Measurements from ENCODE around the gene MAST4.

Gene MAST4

DNA sequence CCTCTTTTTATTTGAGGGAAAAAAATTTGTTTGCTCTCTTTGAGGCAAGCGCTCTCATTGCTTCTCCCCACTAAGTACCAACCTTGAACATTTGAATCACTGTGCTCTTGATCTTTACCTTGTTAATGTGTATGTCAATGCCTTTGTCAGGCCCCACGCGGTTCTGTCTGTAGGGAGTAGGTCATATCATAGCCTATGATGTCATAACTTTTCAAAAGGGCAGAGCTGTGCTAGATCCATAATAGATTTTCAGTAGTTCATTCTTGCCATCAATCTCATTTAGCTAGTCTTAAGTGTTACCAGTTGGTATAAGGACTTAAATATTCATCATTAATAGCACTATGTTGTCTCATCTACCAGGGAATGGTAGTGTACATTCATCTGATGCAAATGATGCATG lies 56.6 kb downstream of the MAST4 start:
- Mint-ChIP-seq H3K4me1 (no peaks in the 10 kb centered on the region), H3K9me3 (no peaks in the 10 kb centered on the region), H3K4me3 (no peak overlapping the region), H3K36me3 (no peaks in the 10 kb centered on the region), H3K27ac (no peak overlapping the region)
- ATAC-seq (no peak), DNase-seq (ENCODE audit: low spot score in 2 of 2) (no peak)

DNA sequence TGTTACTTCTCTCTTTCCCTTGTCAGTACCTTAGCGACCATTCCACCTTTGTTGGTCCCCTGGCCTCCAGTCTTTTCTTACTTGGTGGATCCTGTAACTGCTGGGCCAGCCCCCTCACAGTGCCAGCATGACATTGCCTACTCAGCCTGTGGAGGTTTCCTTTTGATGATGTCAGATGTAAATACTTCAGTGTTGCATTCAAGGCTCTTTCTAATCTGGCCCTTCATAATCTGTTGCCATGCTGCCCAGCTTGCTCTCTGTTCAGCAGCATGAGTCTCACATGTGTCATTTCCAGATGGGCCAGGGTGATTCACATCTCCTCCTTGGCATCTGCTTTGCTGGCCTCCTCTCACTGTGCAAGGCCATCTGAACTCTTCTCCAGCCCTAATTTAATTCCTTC lies 57.1 kb downstream of the MAST4 start:
- no peaks in the 10 kb centered on the region for H3K36me3 Mint-ChIP-seq
- peak; percentile 70 for ATAC-seq
- H3K4me3 Mint-ChIP-seq: no peak overlapping the region
- no peak for DNase-seq (ENCODE audit: low spot score in 2 of 2)
- no peaks in the 10 kb centered on the region for H3K4me1 Mint-ChIP-seq
- H3K27ac Mint-ChIP-seq: no peak overlapping the region
- no peaks in the 10 kb centered on the region for H3K9me3 Mint-ChIP-seq

DNA sequence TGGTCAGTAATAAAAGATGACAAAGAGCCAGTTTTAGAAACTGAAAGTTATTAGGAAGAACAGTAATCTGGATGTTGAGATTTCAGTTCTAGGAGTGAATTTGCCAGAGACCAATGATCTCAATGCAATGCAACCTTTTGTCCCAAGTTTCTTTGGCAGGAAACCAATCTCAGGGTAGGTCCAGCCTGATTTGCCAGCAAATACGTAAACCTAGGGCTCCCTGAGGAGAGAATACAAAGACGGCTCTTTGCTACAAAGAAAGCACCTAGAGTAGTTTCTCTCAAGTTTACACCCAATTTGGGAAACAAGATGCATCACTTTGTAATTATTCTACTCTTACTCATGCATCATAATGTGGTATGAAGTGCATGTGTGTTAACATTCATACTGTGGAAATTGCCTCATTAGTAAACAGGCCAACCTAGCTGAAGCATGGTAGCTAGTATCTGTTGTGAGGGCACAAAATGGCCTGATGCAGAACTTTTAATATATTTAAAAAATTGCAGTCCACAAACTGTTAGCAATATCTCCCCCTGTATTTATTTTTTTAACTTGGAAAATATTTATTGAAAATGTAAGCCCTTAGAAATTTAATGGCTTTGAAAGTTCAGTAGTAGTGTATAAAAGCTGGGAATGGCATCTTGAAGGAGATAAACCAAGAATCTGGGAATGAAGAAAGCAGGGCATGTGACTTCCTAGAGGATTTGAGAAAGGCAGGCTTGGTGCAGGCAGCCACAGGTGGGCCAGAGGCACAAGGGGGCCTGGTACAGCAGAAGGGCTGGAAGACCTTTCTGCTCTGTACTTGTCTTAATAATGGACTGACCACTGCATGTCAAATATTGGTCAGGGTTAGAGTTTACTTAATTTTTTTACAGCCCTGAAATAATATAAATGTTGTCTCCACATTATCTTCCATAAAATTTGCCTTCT lies 59.5 kb downstream of the MAST4 start:
- Mint-ChIP-seq H3K36me3 (no peaks in the 10 kb centered on the region), H3K4me3 (no peak overlapping the region), H3K9me3 (no peaks in the 10 kb centered on the region), H3K27ac (no peak overlapping the region), H3K4me1 (no peaks in the 10 kb centered on the region)
- no peak for ATAC-seq
- DNase-seq (ENCODE audit: low spot score in 2 of 2): no peak

DNA sequence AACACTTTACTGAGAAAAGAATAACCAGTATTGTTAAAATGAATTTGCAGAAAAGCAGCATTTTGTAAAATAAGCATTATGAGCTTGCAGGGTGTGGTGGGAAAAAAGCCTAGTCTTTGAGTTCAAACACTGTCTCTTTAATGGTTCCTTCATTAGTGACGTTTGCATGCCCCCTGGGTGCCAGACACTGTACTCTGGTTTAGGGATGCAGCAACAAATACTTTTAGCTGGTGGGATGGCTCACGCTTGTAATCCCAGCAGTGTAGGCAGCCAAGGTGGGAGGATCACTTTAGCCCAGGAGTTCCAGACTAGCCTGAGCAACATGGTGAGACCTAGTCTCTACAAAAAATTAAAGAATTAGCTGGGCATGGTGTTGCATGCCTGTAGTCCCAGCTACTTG lies 62.3 kb downstream of the MAST4 start:
- ATAC-seq: no peak
- Mint-ChIP-seq H3K9me3 (no peaks in the 10 kb centered on the region), H3K4me3 (no peak overlapping the region), H3K4me1 (no peaks in the 10 kb centered on the region), H3K36me3 (no peaks in the 10 kb centered on the region), H3K27ac (no peak overlapping the region)
- DNase-seq (ENCODE audit: low spot score in 2 of 2): no peak

GRCh38 chr5:66659780-66660179 lies 63.6 kb downstream of the MAST4 start:
- Mint-ChIP-seq H3K4me1 (no peaks in the 10 kb centered on the region), H3K9me3 (no peaks in the 10 kb centered on the region), H3K36me3 (no peaks in the 10 kb centered on the region), H3K4me3 (no peak overlapping the region), H3K27ac (no peak overlapping the region)
- DNase-seq (ENCODE audit: low spot score in 2 of 2): no peak
- no peak for ATAC-seq

DNA sequence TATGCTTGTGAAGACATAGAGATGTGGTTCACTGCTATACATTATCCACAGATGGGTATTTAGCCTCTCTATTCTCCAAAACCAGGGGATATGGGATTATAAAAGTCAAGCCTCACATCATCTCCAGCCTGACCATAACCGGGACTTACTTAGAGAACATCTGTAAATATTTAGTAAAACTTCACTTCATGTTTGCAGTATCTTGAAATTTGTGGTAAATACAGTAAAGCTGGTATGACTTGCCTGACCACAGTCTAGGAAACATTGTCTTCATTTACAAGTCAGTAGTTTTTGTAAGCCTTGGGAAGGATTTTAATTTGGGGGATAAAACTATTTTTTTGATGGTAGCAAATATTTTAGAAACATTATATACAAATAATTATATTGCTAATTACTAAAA lies 64.2 kb downstream of the MAST4 start:
- Mint-ChIP-seq H3K4me1 (no peaks in the 10 kb centered on the region), H3K27ac (no peak overlapping the region), H3K4me3 (no peak overlapping the region), H3K9me3 (no peaks in the 10 kb centered on the region), H3K36me3 (no peaks in the 10 kb centered on the region)
- no peak for DNase-seq (ENCODE audit: low spot score in 2 of 2)
- ATAC-seq: no peak

DNA sequence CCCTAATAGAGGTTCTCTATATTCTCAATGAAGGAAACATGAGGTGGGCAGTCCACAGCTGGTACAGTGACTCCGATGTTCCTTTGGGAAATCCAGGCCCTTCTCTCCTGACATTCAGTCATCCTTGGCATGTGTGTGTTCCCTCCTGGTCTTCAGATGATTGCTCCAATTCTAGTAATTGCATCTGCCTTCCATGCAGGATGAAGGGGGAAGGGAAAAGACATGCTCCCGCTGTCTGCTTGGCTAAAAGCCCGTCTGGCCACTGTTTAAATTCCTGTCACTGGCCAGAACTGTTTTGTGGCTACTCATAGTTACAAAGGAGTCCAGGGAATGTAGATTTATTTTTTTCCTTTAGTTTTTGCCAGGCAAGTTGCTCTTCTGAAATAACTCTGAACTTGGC lies 65.0 kb downstream of the MAST4 start:
- no peaks in the 10 kb centered on the region for H3K36me3 Mint-ChIP-seq
- DNase-seq (ENCODE audit: low spot score in 2 of 2) (no peak), ATAC-seq (no peak)
- H3K27ac Mint-ChIP-seq: no peak overlapping the region
- no peaks in the 10 kb centered on the region for H3K9me3 Mint-ChIP-seq
- no peak overlapping the region for H3K4me3 Mint-ChIP-seq
- H3K4me1 Mint-ChIP-seq: no peaks in the 10 kb centered on the region

DNA sequence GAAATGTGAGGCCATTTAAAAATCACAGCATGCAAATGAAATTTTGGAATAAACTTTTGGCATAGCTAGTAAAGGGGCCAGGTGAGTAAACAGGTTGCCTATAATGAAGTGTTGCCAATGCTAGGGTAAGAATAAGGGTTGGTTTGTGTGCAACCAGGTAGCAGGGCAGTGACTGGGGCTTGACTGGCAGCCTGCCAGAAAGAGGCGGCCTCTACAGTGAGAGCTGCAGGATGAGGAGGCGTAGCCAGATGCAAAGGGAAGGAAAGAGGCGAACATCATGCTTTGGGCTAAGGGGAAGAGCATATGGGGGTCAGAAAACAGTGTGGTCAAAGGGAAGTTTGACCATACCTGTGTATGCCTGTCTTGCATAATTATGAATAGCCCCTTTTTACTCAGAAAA lies 70.6 kb downstream of the MAST4 start:
- Mint-ChIP-seq H3K4me3 (no peak overlapping the region), H3K27ac (no peak overlapping the region), H3K4me1 (no peaks in the 10 kb centered on the region), H3K9me3 (no peaks in the 10 kb centered on the region), H3K36me3 (no peaks in the 10 kb centered on the region)
- ATAC-seq (no peak), DNase-seq (ENCODE audit: low spot score in 2 of 2) (no peak)

GRCh38 chr5:66669086-66669861 lies 73.1 kb downstream of the MAST4 start:
- Mint-ChIP-seq H3K4me1 (no peaks in the 10 kb centered on the region), H3K9me3 (no peaks in the 10 kb centered on the region), H3K36me3 (no peaks in the 10 kb centered on the region), H3K27ac (no peak overlapping the region), H3K4me3 (no peak overlapping the region)
- ATAC-seq: peak; percentile 13
- DNase-seq (ENCODE audit: low spot score in 2 of 2): no peak

DNA sequence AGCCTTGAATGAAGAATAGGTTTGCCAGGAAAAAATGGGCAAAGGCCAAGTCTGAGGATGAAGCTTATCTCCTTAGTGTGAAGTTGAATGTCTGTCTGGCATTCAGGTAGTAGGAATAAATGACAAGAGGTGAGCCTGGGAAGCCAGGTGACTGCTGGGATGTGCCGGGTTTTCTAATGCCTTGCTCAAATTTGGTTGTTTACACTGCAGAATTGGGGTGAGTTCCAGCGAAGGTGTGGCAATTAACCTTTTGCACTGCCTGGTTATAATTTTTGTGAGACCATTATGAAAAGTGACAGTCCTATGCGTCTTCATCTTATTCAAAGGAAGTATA lies 73.6 kb downstream of the MAST4 start:
- Mint-ChIP-seq H3K27ac (no peak overlapping the region), H3K4me3 (no peak overlapping the region), H3K9me3 (no peaks in the 10 kb centered on the region), H3K36me3 (no peaks in the 10 kb centered on the region), H3K4me1 (no peaks in the 10 kb centered on the region)
- no peak for DNase-seq (ENCODE audit: low spot score in 2 of 2)
- ATAC-seq: no peak

DNA sequence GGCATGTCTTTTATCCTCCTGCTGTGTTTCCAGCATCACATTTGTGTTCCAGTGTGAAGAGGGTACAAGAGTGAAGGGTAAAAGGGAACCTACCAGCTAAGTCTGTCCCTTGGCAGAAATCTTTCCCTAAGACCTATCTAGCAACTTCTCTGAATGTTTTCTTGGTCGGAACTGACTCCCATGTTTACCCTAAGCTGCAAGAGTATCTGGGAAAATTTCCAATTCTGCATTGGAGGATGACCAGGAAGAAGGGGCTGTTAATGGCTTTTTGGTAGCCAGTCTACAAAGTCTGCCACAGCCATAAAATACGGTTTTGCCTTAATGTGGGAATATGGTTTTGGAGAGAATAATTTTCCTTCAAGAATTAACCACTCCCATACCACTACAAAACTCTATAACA lies 75.1 kb downstream of the MAST4 start:
- DNase-seq (ENCODE audit: low spot score in 2 of 2) (no peak), ATAC-seq (no peak)
- H3K4me1 Mint-ChIP-seq: no peaks in the 10 kb centered on the region
- no peaks in the 10 kb centered on the region for H3K36me3 Mint-ChIP-seq
- no peaks in the 10 kb centered on the region for H3K9me3 Mint-ChIP-seq
- H3K27ac Mint-ChIP-seq: no peak overlapping the region
- no peak overlapping the region for H3K4me3 Mint-ChIP-seq

GRCh38 chr5:66674802-66675201 lies 78.6 kb downstream of the MAST4 start:
- DNase-seq (ENCODE audit: low spot score in 2 of 2) (no peak), ATAC-seq (no peak)
- H3K4me3 Mint-ChIP-seq: no peak overlapping the region
- H3K4me1 Mint-ChIP-seq: no peaks in the 10 kb centered on the region
- no peaks in the 10 kb centered on the region for H3K9me3 Mint-ChIP-seq
- H3K36me3 Mint-ChIP-seq: no peaks in the 10 kb centered on the region
- no peak overlapping the region for H3K27ac Mint-ChIP-seq

DNA sequence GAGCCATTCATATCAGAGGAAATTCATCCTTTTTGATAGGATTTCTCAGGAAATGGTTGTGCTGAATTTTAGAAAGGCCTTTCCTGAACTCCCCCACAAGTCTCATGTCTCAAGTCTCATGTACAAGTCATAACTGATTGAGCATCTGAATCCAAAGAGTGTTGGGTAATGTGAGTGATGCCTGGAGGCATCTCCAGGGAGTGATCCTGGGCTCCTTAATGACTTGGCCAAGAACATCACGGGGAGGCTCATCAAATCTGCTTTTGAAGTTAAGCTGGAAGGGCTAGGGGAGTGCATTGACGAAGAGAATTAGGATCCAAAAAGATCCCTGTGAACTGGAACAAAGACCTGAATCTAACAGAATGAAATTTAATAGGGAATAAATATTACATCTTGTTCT lies 79.2 kb downstream of the MAST4 start:
- Mint-ChIP-seq H3K27ac (no peak overlapping the region), H3K4me3 (no peak overlapping the region), H3K36me3 (no peaks in the 10 kb centered on the region), H3K9me3 (no peaks in the 10 kb centered on the region), H3K4me1 (no peaks in the 10 kb centered on the region)
- DNase-seq (ENCODE audit: low spot score in 2 of 2): no peak
- no peak for ATAC-seq

DNA sequence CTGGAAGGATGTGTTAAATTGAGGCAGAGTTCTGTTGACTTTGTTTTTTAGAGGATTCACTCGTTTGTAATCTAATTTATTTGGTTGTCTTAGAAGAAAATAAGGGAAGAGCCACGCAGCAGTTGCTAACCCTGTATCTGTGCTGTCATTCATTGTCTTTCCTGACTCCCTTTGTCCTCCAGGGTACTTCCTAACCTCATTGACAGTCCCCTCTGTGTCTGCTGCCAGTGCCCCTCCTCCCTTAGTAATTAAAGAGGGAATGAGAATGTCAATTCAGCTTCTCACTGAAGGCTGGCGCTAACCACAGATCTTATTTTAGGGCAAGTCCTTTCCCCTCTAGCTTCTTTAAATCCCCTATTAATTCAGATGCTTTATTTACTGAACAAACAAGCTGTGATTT lies 84.0 kb downstream of the MAST4 start:
- Mint-ChIP-seq H3K4me3 (no peak overlapping the region), H3K9me3 (no peaks in the 10 kb centered on the region), H3K27ac (no peak overlapping the region), H3K4me1 (no peaks in the 10 kb centered on the region), H3K36me3 (no peaks in the 10 kb centered on the region)
- ATAC-seq (no peak), DNase-seq (ENCODE audit: low spot score in 2 of 2) (no peak)

DNA sequence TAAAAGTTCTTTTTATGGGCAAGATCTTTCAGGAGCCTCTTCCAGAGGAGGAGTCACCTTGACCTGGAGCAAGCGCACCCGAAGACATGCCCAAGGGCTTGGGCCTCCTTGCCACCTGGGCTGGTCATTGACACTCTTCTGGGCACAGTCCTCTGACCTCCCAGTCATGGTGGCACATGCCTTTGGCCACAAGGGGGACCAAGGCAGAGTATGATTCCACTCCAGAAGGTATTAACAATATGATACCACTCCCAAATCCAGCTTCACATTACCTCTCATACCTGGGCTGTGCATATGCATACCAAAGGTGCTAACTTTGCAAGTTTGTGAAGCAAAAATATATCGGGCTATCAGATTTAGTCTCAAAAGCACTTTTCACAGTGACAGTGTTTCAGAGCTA lies 84.6 kb downstream of the MAST4 start:
- no peak overlapping the region for H3K27ac Mint-ChIP-seq
- H3K4me1 Mint-ChIP-seq: no peaks in the 10 kb centered on the region

DNA sequence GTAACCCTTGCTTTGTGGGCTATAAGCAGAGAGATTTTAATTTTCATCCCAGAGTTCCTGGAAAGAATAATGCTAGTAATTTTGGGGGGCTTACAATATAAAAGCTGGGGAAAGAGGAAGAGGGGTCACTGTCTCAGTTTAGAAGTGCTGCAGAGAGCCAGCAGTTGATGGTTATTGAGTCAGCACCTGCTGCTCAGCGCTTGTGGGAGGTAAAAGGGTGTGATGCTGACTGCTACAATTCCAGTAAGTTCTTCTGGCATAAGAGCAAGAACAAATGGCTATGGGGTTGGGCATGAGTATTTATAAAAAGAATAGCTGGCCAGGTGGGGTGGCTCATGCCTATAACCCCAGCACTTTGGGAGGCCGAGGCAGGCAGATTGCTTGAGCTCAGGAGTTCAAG lies 88.5 kb downstream of the MAST4 start:
- Mint-ChIP-seq H3K4me1 (no peaks in the 10 kb centered on the region), H3K4me3 (no peak overlapping the region), H3K27ac (no peak overlapping the region), H3K36me3 (no peaks in the 10 kb centered on the region), H3K9me3 (no peaks in the 10 kb centered on the region)
- ATAC-seq (no peak), DNase-seq (ENCODE audit: low spot score in 2 of 2) (no peak)

More for the DNA sequence above, 84.6 kb downstream of the MAST4 start:
- Mint-ChIP-seq H3K36me3 (no peaks in the 10 kb centered on the region), H3K4me3 (no peak overlapping the region), H3K9me3 (no peaks in the 10 kb centered on the region)
- ATAC-seq (no peak), DNase-seq (ENCODE audit: low spot score in 2 of 2) (no peak)

Measured in stimulated activated effector memory CD8-positive, alpha-beta T cell treated with anti-CD3 and anti-CD28 coated beads, Interleukin-12 subunit alpha, Interleukin-12 subunit beta, amount 100 ng/mL, for 72 hours (primary cell).